T-helper 1 cell (primary cell): ENCODE results near the gene PRR14.

ENCODE experiments used
- DNase-seq, 5 donors: peaks; one replicate each; pipeline ENCODE4 v3.0.0-alpha.2; 2012 to 2020

The PRR14 gene

GRCh38 chr16:30659507-30660423, 9.0 kb downstream of the PRR14 start:
- peak in 4 of 5 donors; percentile 26 to 47 (median 34) for DNase-seq

- peak; percentile 49 to 84 (median 67) for DNase-seq
Measured at GRCh38 chr16:30660424-30661261, 9.9 kb downstream of the PRR14 start.

GRCh38 chr16:30662449-30662848, 11.7 kb downstream of the PRR14 start:
- DNase-seq = no peak

DNA sequence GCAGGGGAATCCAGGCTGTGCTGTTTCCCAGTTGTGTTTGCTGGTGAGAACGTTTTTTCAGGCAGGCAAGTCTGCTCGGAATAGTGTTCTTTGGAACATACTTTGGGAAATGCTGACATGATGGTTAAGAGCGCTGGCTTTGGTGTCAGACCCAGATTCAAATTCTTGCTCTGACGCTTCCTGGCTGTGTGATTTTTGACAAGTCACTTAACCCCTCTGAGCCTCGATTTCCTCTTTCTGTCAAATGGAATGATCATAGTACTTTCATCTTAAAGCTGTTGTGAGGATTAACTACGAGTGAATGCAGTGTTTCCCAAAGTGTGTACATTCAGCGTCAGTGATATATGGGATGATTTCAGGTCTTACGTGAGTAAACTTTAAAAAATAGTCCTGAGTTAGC, 12.3 kb downstream of the PRR14 start:
- DNase-seq = no peak

- no peak for DNase-seq
Measured at GRCh38 chr16:30663820-30664219, 13.1 kb downstream of the PRR14 start.

GRCh38 chr16:30664616-30665109, 13.9 kb downstream of the PRR14 start:
- no peak for DNase-seq

- no peak for DNase-seq
Measured at GRCh38 chr16:30665155-30665829, 14.5 kb downstream of the PRR14 start.

GRCh38 chr16:30665830-30666190, 15.1 kb downstream of the PRR14 start:
- no peak for DNase-seq

DNA sequence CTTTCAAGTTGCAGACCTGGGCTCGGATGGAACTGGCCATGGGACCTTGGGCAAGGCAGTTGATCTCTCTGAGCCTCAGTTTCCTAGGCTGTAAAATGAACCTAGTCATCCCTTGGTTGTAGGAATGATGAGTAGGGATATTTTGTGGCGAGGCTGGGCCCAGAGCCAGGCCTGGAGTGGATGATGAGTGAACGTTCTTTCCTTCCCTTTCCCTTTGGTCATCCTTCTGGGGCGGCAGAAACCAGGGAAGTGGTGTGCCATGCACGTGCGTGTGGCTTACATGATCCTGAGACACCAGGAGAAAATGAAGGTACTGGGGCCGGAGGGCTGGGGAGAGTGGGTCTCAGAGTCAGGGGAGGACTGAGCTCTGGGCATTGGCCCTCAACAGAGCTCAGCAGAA, 15.9 kb downstream of the PRR14 start:
- no peak for DNase-seq

GRCh38 chr16:30667361-30667905, 16.7 kb downstream of the PRR14 start:
- DNase-seq = no peak

- no peak for DNase-seq
Measured at GRCh38 chr16:30668393-30668792, 17.6 kb downstream of the PRR14 start.

DNA sequence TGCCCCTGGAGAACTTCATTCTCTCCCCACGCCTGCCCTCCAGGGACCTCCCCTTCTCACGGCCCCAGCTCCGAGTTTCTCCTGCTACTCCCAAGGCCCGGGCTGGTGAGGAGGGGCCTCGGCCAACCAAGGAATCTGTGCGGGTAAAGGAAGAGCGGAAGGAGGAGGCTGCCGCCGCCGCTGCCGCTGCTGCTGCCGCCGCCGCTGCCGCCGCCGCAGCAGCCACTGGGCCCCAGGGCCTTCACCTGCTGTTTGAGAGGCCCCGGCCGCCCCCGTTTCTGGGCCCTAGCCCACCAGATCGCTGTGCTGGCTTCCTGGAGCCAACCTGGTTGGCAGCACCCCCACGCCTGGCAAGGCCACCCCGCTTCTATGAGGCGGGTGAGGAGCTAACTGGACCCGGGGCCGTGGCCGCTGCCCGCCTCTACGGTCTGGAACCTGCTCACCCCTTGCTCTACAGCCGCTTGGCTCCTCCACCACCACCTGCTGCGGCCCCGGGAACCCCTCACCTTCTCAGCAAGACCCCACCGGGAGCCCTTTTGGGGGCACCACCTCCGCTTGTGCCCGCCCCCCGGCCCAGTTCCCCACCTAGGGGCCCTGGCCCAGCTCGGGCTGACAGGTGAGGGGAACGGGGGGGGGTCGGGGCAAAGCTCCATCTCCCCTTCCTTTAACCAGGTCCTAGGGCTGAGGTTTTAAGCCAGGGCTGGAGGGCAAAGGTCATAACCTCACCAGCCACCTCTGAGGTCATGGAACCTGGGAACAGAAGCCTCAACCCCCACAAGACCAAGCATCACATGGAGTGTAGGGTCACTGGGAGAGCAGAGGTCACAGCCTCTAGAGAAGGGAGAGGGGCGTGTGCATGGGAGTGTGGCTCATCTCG, 18.5 kb downstream of the PRR14 start:
- DNase-seq = no peak

DNA sequence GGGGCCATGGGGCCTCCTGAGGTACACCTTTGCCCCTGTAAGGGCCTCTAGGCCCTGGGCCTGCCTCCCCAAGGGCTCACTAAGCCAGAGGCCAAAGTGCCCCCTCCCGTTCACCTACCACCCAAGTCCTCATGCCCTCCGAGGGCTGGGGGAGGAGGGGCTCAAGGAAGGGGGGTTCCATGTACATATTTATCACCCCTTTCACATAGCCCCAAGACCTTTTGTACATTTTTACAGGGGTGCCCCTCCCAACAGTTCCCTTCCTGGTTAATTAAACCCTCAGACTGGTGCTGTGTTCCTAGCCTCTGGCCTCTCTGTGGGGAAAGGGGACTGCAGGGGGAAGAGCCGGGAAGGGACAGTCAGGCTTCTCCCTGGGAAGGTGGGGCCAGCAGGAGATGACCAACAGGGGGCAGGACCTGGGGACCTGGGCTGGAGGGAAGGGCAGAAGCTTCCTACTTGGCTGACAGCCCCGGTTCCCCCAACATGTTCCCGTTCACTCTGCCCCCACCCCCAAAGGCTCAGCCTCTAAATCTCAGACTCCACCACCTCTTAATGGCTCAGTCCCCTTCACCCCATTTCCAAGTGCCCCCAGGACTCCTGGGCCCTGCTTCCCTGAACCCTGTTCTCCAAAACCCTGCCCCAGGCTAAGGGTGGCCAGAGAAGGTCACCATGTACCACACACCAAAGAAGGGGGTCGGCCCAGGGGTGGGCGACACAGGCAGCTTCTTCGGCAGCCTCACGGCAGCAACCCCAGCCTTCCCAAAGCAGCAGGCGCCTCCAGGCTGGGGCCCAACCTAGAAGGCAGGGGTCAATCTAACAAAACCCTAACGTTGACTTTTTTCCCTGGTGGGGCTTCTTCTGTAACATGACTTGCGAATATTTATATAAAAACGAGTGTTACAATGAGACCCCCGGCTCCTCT, 19.4 kb downstream of the PRR14 start:
- DNase-seq = no peak

DNA sequence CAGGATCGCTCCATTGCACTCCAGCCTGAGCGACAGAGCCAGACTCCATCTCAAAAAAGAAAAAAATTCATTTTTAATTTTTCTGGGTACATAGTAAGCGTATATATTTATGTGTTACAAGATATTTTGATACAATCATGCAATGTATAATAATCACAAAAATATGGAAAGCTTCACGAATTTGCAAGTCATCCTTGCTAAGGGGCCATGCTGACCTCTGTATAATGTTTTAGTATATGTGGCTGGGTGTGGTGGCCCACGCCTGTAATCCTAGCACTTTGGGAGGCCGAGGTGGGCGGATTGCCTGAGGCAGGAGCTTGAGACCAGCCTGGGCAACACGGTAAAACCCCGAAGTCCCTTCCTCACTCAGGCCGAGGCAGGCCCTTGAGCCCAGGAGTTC, 24.4 kb downstream of the PRR14 start:
- no peak for DNase-seq

DNA sequence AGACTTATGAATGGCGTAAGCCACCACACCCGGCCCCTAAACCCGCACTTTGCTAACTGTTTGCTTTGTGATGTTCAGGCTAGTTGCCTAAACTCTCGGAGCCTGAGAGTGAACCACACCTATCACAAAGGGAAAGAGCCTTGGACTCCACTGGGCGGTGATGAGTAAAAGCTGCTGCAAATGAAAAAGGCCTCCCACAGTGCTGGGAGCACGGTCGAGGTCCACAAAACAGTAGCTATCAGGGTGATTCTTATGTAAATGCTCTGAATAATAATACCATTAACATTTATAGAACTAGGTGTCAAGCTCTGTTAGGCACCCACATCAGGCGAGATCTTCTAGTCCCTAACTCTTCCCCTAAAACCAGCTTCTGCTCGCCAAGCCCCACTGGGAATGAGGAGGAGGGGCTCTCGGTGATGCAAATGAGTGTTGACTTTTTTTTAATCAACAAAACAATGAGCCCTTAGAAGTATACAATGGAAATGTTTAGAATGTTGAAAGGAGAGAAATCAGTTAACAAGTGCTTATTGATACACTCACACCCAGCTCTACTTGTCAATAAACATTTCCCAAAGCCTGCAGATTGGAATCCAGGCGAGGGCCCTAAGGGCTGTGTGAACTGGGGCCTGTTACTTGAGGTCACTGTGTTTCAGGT, 27.3 kb downstream of the PRR14 start:
- no peak for DNase-seq

DNA sequence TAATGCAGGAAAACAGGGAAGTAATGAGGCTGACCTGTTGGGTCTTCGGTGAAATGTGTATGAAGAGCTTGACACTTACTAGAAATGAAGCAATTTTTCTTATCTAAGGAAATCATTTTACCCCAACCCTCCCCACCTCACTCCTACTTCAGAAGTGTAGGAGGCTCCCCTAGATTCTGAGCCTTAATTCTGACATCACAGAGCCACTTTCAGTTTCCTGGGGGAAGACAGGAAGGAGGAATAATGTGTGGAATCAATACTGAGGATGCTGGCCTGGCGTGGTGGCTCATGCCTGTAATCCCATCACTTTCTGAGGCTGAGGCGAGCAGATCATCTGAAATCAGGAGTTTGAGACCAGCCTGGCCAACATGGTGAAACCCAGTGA, 27.8 kb downstream of the PRR14 start:
- DNase-seq = no peak

- DNase-seq = no peak
Measured at GRCh38 chr16:30680326-30680725, 29.6 kb downstream of the PRR14 start.

- no peak for DNase-seq
Measured at GRCh38 chr16:30688701-30689100, 37.9 kb downstream of the PRR14 start.

DNA sequence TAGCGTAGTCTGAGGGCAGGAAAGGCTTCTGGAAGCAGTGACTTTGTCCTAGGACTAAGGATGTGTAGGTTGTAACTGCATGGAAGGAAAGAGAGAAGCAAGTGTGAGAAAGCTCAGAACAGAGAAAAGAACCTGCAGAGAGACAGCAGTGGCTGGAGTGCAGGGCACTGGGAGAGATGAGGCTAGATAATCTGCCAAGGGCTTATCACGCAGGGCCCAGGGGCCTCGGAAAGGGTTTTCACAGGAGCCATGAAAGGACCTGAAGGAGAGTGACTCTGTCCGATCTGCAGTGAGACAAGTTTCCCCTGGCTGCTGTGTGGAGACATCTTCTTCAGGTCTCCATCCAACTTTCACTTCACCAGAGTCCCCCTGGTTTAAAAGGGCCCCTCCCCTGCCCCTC, 41.1 kb downstream of the PRR14 start:
- no peak for DNase-seq
